IMR-90 (cell line): ENCODE data around the gene WBP11. TPM values are rescaled to one million over a fixed set of nuclear protein-coding genes. Genes with fewer than 3 reads are reported as not detected.

Experiments used
- ATAC-seq: fragments of 200-7000 bp; cut with Tn5 transposase; 2 replicates; pipeline ENCODE4 v1.9.1; 2020; ENCODE audit warnings: low read depth, mild to moderate bottlenecking, moderate library complexity
- BruUV-seq: library from RNA; stranded (reverse); fragments of 400-500 nt; replicated peaks from 2 replicates; lab custom pipeline; 2021; lab: Mats Ljungman, UMichigan
- CTCF ChIA-PET: fragments of 300-600 bp; formaldehyde crosslinking; extraction: SDS; loops from one replicate; lab custom pipeline; 2021; ENCODE audit warnings: antibody characterized with exemption; lab: Yijun Ruan, JAX
- POLR2A ChIA-PET: fragments of 300-600 bp; sonication (Branson Sonifier 250); formaldehyde crosslinking; loops from one replicate; lab custom pipeline; 2022; ENCODE audit warnings: antibody characterized with exemption; ENCODE audit not compliant: unreplicated experiment; lab: Charles Lee
- DNase-seq: peaks from one replicate; pipeline ENCODE4 v3.0.0; 2013
- H2AFZ ChIP-seq: replicated peaks from 2 replicates; pipeline ENCODE3; 2013; ENCODE audit warnings: low read length, mild to moderate bottlenecking; ENCODE audit not compliant: poor library complexity
- H2AK5ac ChIP-seq: 2 replicates; pipeline ENCODE4 v1.6.1; 2013; ENCODE audit warnings: low read depth, low read length, inconsistent platforms
- H2AK9ac ChIP-seq: replicated peaks from 2 replicates; pipeline ENCODE3; 2013; ENCODE audit warnings: mild to moderate bottlenecking, low read depth, low read length, moderate library complexity; ENCODE audit not compliant: poor library complexity
- H2BK120ac ChIP-seq: 2 replicates; pipeline ENCODE4 v1.6.1; 2013; ENCODE audit warnings: low read depth, low read length, inconsistent platforms
- H2BK15ac ChIP-seq: 3 replicates; pipeline ENCODE4 v1.6.1; 2013; ENCODE audit warnings: low read depth, low read length, inconsistent platforms
- H2BK20ac ChIP-seq: 2 replicates; pipeline ENCODE4 v1.6.1; 2013; ENCODE audit warnings: low read depth, mild to moderate bottlenecking, inconsistent platforms, low read length, moderate library complexity
- H2BK5ac ChIP-seq: 2 replicates; pipeline ENCODE4 v1.6.1; 2013; ENCODE audit warnings: mild to moderate bottlenecking, low read depth, low read length, inconsistent platforms; ENCODE audit not compliant: poor library complexity, severe bottlenecking
- H3K14ac ChIP-seq: replicated peaks from 2 replicates; pipeline ENCODE4 v1.6.1; 2013; ENCODE audit warnings: low read depth, low read length, inconsistent platforms
- H3K18ac ChIP-seq: 2 replicates; pipeline ENCODE4 v1.6.1; 2013; ENCODE audit warnings: low read depth, low read length, control low read depth
- H3K23ac ChIP-seq: 2 replicates; pipeline ENCODE4 v1.6.1; 2013; ENCODE audit warnings: low read depth, low read length, inconsistent platforms
- H3K27ac ChIP-seq: 2 replicates; pipeline ENCODE4 v1.5.1; 2013; ENCODE audit warnings: mild to moderate bottlenecking, control low read depth, low read length; ENCODE audit not compliant: insufficient read depth
- H3K27me3 ChIP-seq: 2 replicates; pipeline ENCODE4 v1.6.1; 2013; ENCODE audit warnings: low read length; ENCODE audit not compliant: control insufficient read depth, insufficient read depth
- H3K36me3 ChIP-seq: 2 replicates; pipeline ENCODE4 v1.6.1; 2013; ENCODE audit warnings: low read length, mixed read lengths; ENCODE audit not compliant: control insufficient read depth, insufficient read depth
- H3K4ac ChIP-seq: 2 replicates; pipeline ENCODE4 v1.6.1; 2013; ENCODE audit warnings: low read depth, low read length, inconsistent platforms
- H3K4me1 ChIP-seq: 2 replicates; pipeline ENCODE4 v1.6.1; 2013; ENCODE audit warnings: low read length, mixed read lengths; ENCODE audit not compliant: control insufficient read depth, insufficient read depth
- H3K4me2 ChIP-seq: 2 replicates; pipeline ENCODE4 v1.6.1; 2013; ENCODE audit warnings: low read depth, mild to moderate bottlenecking, control low read depth, low read length, moderate library complexity
- H3K4me3 ChIP-seq: 2 replicates; pipeline ENCODE4 v1.5.1; 2013; ENCODE audit warnings: low read depth, mild to moderate bottlenecking, control low read depth, low read length, moderate library complexity; ENCODE audit not compliant: insufficient read depth
- H3K56ac ChIP-seq: 2 replicates; pipeline ENCODE4 v1.6.1; 2013; ENCODE audit warnings: low read length, inconsistent platforms; ENCODE audit not compliant: insufficient read depth; ENCODE audit errors: extremely low read depth
- H3K79me1 ChIP-seq, 2 experiments: 2 replicates each; pipeline ENCODE4 v1.6.1; 2013; ENCODE audit warnings: low read length in 2 of 2, inconsistent platforms in 1 of 2, low read depth in 1 of 2
- H3K9ac ChIP-seq: 2 replicates; pipeline ENCODE4 v1.6.1; 2013; ENCODE audit warnings: low read depth, low read length, control low read depth
- H3K9me1 ChIP-seq: 2 replicates; pipeline ENCODE4 v1.6.1; 2013; ENCODE audit warnings: low read length, inconsistent platforms; ENCODE audit not compliant: insufficient read depth
- H3K9me3 ChIP-seq: 2 replicates; pipeline ENCODE4 v1.6.1; 2013; ENCODE audit warnings: low read length; ENCODE audit not compliant: control insufficient read depth, insufficient read depth
- H4K20me1 ChIP-seq: 2 replicates; pipeline ENCODE4 v1.6.1; 2013; ENCODE audit warnings: low read length, inconsistent platforms; ENCODE audit not compliant: insufficient read depth
- H4K5ac ChIP-seq: 2 replicates; pipeline ENCODE4 v1.6.1; 2013; ENCODE audit warnings: mild to moderate bottlenecking, low read depth, low read length, control low read depth
- H4K8ac ChIP-seq, 2 experiments: 2 replicates each; pipeline ENCODE4 v1.6.1; 2013; ENCODE audit warnings: low read depth in 2 of 2, low read length in 2 of 2, control low read depth in 1 of 2, inconsistent platforms in 1 of 2
- H4K91ac ChIP-seq: 2 replicates; pipeline ENCODE4 v1.6.1; 2013; ENCODE audit warnings: low read depth, low read length, inconsistent platforms; ENCODE audit not compliant: insufficient read depth
- BHLHE40 ChIP-seq: fragments of 150-350 bp; IDR thresholded peaks from 2 replicates; pipeline ENCODE4 v1.6.1; 2016; ENCODE audit warnings: mild to moderate bottlenecking, low read depth, low read length
- CEBPB ChIP-seq: IDR thresholded peaks from 2 replicates; pipeline ENCODE4 v1.6.1; 2012; ENCODE audit warnings: low read depth, low read length, improper control_type of control experiment
- CTCF ChIP-seq: conservative IDR thresholded peaks from 2 replicates; pipeline ENCODE4 v1.5.1; 2012; ENCODE audit warnings: mild to moderate bottlenecking, low read depth, low read length, improper control_type of control experiment
- FOS ChIP-seq: fragments of 150-350 bp; IDR thresholded peaks from 2 replicates; pipeline ENCODE4 v1.6.1; 2016; ENCODE audit warnings: low read depth, low read length
- MAZ ChIP-seq: IDR thresholded peaks from 2 replicates; pipeline ENCODE4 v1.6.1; 2012; ENCODE audit warnings: low read depth, mild to moderate bottlenecking, low read length, improper control_type of control experiment, moderate library complexity, borderline replicate concordance
- MXI1 ChIP-seq: IDR thresholded peaks from 2 replicates; pipeline ENCODE4 v1.6.1; 2012; ENCODE audit warnings: low read depth, mild to moderate bottlenecking, low read length, moderate library complexity, borderline replicate concordance
- NFE2L2 ChIP-seq: fragments of 150-350 bp; IDR thresholded peaks from 2 replicates; pipeline ENCODE4 v1.6.1; 2016; ENCODE audit warnings: low read depth, mild to moderate bottlenecking, low read length
- RCOR1 ChIP-seq: IDR thresholded peaks from 2 replicates; pipeline ENCODE4 v1.6.1; 2012; ENCODE audit warnings: mild to moderate bottlenecking, low read length, improper control_type of control experiment; ENCODE audit not compliant: insufficient replicate concordance
- RFX5 ChIP-seq: IDR thresholded peaks from 2 replicates; pipeline ENCODE4 v1.8.0; 2012; ENCODE audit warnings: low read depth, mild to moderate bottlenecking, low read length, moderate library complexity
- SMC3 ChIP-seq: fragments of 150-350 bp; IDR thresholded peaks from 2 replicates; pipeline ENCODE4 v1.6.1; 2016; ENCODE audit warnings: low read depth, mild to moderate bottlenecking, antibody characterized with exemption, low read length, moderate library complexity
- WGBS, 2 experiments: methylation state at CpG; one replicate each; pipeline versions ENCODE4 v1.1.5 to v1.1.7; 2013; ENCODE audit warnings: missing lambda C conversion rate in 2 of 2; ENCODE audit not compliant: insufficient read length in 1 of 2; ENCODE audit errors: extremely low coverage in 2 of 2; 5-methylcytosine and 5-hydroxymethylcytosine counted together
- dilution Hi-C: fragments of 300-500 bp; cut with HindIII; formaldehyde crosslinking; loops from one replicate; pipeline ENCODE4 v1.14.3; 2018; ENCODE audit warnings: low sequenced_read_pairs; ENCODE audit not compliant: unreplicated experiment
- in situ Hi-C: fragments of 300-500 bp; cut with MboI; formaldehyde crosslinking; loops from 3 replicates; pipeline ENCODE4 v1.14.3; 2019; ENCODE audit warnings: low sequenced_read_pairs, inconsistent platforms, mixed read lengths
- intact Hi-C: fragments of 100-400 bp; cut with micrococcal nuclease; formaldehyde crosslinking; loops from 2 replicates; pipeline ENCODE4 v1.10.0; 2022
- polyA plus RNA-seq, 3 experiments: library from polyadenylated mRNA; depleted of rRNA; stranded (reverse); fragments of >200 nt; gene quantifications; 2 replicates each; pipeline ENCODE4 v1.2.3, GENCODE V29; 2012; ENCODE audit warnings: low replicate concordance in 1 of 3
- total RNA-seq: library from RNA; depleted of rRNA; stranded (reverse); fragments of >200 nt; gene quantifications from 2 replicates; pipeline ENCODE4 v1.2.3, GENCODE V29; 2012
- TF ChIP-seq, protein P1 (sequence below): fragments of 150-350 bp; IDR thresholded peaks from 2 replicates; pipeline ENCODE4 v1.6.1; 2016; ENCODE audit warnings: low read depth, mild to moderate bottlenecking, low read length, moderate library complexity, borderline replicate concordance
- TF ChIP-seq, protein P2 (sequence below): fragments of 150-350 bp; IDR thresholded peaks from 2 replicates; pipeline ENCODE4 v1.6.1; 2017; ENCODE audit warnings: mild to moderate bottlenecking, antibody characterized with exemption, low read length, low read depth

Gene WBP11
- total and polyA plus RNA-seq, 2 of the 4 experiments (the other 2 are of a cell fraction), result 2.5 to 18.3 TPM

DNA sequence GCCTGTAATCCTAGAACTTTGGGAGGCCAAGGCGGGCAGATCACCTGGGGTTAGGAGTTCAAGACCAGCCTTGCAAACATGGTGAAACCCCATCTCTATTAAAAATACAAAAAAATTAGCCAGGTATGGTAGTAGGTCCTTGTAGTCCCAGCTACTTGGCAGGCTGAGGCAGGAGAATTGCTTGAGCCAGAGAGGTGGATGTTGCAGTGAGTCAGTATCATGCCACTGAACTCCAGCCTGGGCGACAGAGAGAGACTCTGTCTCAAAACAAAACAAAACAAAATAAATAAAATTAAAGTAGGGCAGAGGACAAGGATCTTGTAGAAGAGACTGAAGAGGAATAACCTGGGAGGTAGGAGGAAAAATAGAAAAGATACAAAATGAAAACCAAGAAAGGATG, 61.3 kb downstream of the WBP11 start:
- intact Hi-C loops (no loop called here), dilution Hi-C loops (no loop called here), in situ Hi-C loops (no loop called here)
- no peak overlapping the region for H3K4ac ChIP-seq
- H3K27ac ChIP-seq, result no peak overlapping the region
- no peak overlapping the region for H2AK5ac ChIP-seq
- no peak for ATAC-seq
- no peaks in the 10 kb centered on the region for H3K79me1 ChIP-seq
- no CpG with 5 or more reads among the region's 2 CpGs for WGBS, 2 experiments
- H3K4me2 ChIP-seq, result no peak overlapping the region
- no peak overlapping the region for H4K8ac ChIP-seq
- no peak overlapping the region for H3K14ac ChIP-seq
- H2BK5ac ChIP-seq, result no peak overlapping the region
- H2BK120ac ChIP-seq, result no peak overlapping the region
- no peaks in the 10 kb centered on the region for H3K9me1 ChIP-seq
- no peak overlapping the region for H2AK9ac ChIP-seq
- H4K5ac ChIP-seq, result no peak overlapping the region
- H4K91ac ChIP-seq, result no peak overlapping the region
- H2AFZ ChIP-seq, result no peak overlapping the region
- H3K27me3 ChIP-seq, result no peaks in the 10 kb centered on the region
- H3K4me1 ChIP-seq, result no peaks in the 10 kb centered on the region
- no TSS peak for BruUV-seq
- no peak overlapping the region for H3K56ac ChIP-seq
- DNase-seq, result no peak
- H2BK20ac ChIP-seq, result no peak overlapping the region
- TF ChIP-seq, protein P1, sequence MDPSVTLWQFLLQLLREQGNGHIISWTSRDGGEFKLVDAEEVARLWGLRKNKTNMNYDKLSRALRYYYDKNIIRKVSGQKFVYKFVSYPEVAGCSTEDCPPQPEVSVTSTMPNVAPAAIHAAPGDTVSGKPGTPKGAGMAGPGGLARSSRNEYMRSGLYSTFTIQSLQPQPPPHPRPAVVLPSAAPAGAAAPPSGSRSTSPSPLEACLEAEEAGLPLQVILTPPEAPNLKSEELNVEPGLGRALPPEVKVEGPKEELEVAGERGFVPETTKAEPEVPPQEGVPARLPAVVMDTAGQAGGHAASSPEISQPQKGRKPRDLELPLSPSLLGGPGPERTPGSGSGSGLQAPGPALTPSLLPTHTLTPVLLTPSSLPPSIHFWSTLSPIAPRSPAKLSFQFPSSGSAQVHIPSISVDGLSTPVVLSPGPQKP, result no peak
- TF ChIP-seq CEBPB, result no peak
- TF ChIP-seq, protein P2, sequence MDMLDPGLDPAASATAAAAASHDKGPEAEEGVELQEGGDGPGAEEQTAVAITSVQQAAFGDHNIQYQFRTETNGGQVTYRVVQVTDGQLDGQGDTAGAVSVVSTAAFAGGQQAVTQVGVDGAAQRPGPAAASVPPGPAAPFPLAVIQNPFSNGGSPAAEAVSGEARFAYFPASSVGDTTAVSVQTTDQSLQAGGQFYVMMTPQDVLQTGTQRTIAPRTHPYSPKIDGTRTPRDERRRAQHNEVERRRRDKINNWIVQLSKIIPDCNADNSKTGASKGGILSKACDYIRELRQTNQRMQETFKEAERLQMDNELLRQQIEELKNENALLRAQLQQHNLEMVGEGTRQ, result no peak
- no peak for TF ChIP-seq SMC3
- no peak for TF ChIP-seq FOS
- TF ChIP-seq RCOR1, result no peak
- TF ChIP-seq MAZ, result no peak
- TF ChIP-seq RFX5, result no peak
- TF ChIP-seq MXI1, result no peak
- no peak for TF ChIP-seq BHLHE40
- TF ChIP-seq NFE2L2, result no peak
- no peak for TF ChIP-seq CTCF
- H3K23ac ChIP-seq, result no peak overlapping the region
- POLR2A ChIA-PET, result no interaction called here
- no peak overlapping the region for H2BK15ac ChIP-seq
- H3K9ac ChIP-seq, result no peak overlapping the region
- no peak overlapping the region for H3K4me3 ChIP-seq
- H3K18ac ChIP-seq, result no peak overlapping the region
- CTCF ChIA-PET, result no interaction called here
- no peaks in the 10 kb centered on the region for H3K36me3 ChIP-seq
- no peaks in the 10 kb centered on the region for H4K20me1 ChIP-seq
- no peaks in the 10 kb centered on the region for H3K9me3 ChIP-seq
